Ectodermal cell (in vitro differentiated cells): ENCODE data around the gene NAV2.

ENCODE experiments used
- H3K27ac ChIP-seq: 2 replicates; pipeline ENCODE4 v1.7.0; 2013; ENCODE audit warnings: mild to moderate bottlenecking, low read depth, low read length; ENCODE audit not compliant: insufficient read depth, poor library complexity, severe bottlenecking
- H3K27me3 ChIP-seq: 2 replicates; pipeline ENCODE4 v1.7.0; 2013; ENCODE audit warnings: mild to moderate bottlenecking, low read length; ENCODE audit not compliant: insufficient read depth, control insufficient read depth, poor library complexity, severe bottlenecking
- H3K36me3 ChIP-seq: one replicate; pipeline ENCODE4 v1.7.0; 2013; ENCODE audit warnings: low read length; ENCODE audit not compliant: control insufficient read depth, insufficient read depth
- H3K4me1 ChIP-seq: one replicate; pipeline ENCODE4 v1.7.0; 2013; ENCODE audit warnings: low read length; ENCODE audit not compliant: control insufficient read depth, insufficient read depth
- H3K4me3 ChIP-seq: 2 replicates; pipeline ENCODE4 v1.7.0; 2013; ENCODE audit warnings: low read depth, low read length, control low read depth; ENCODE audit not compliant: insufficient read depth
- H3K9me3 ChIP-seq: 2 replicates; pipeline ENCODE4 v1.7.0; 2013; ENCODE audit warnings: mild to moderate bottlenecking, low read length, moderate library complexity; ENCODE audit not compliant: control insufficient read depth
- WGBS, 2 experiments: methylation state at CpG; one replicate each; pipeline ENCODE4 v1.1.7; 2013; ENCODE audit warnings: missing lambda C conversion rate in 2 of 2; 5-methylcytosine and 5-hydroxymethylcytosine counted together

NAV2 gene

DNA sequence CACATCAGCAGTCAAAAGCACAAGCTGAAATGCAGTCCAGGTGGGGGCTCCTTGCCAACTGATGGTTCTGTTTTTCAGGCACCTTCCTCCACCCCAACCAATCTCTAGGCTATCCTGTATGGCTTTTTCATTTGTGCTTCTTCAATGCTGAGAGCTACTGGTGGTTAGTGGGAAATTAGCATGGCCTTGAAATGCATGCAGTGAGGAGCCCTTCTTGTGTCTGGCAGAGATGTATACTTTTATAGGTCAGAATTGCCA lies 167.4 kb downstream of the NAV2 start:
- Histone ChIP-seq H3K27me3 (no peaks in the 10 kb centered on the region), H3K36me3 (peaks cover 4% of the 10 kb centered on the region), H3K9me3 (no peaks in the 10 kb centered on the region), H3K27ac (no peak overlapping the region), H3K4me3 (no peak overlapping the region), H3K4me1 (no peaks in the 10 kb centered on the region)

DNA sequence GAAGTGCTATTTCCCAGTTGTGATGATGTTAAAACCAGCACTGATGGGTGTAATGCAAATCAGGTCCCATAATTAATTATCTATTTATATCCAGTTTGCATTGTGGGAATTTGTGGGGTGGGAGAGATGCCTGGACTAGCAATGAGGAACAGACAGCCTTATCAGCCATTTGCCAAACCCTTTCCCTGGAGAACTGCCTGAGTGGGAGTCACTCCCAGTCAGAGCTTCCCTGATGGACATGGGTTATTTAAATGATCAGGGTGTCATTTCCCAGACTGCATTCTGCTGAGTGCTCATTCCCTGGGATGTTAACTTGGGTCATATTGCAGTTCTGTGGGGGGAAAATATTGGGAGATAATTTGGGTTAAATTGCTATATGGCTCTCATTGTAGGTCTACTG lies 168.5 kb downstream of the NAV2 start:
- Histone ChIP-seq H3K27ac (no peak overlapping the region), H3K27me3 (no peaks in the 10 kb centered on the region), H3K9me3 (no peaks in the 10 kb centered on the region)

DNA sequence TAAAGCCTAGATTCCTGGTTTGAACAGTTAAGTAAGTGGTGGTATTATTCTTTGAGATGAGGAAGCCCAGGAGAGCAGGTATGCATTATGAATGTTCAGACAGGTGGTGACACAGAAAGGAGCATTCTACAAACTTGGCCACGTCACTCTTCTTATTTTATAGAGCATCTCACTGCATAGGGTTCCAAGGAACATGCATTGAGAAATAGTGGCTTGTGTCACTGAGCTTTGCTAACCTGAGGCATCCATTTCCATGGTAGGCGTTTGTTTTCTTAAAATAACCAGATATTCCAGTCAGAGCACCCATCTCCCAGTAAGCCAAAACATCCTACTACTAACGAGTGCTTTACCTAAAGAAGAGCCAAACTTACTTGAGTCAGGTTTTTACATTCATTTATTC lies 169.7 kb downstream of the NAV2 start:
- 90 to 96% methylated on average over 3 of the region's 3 CpGs for WGBS, 2 experiments

More for the DNA sequence above, 168.5 kb downstream of the NAV2 start:
- Histone ChIP-seq H3K4me1 (peaks cover under 1% of the 10 kb centered on the region), H3K36me3 (peaks cover 4% of the 10 kb centered on the region), H3K4me3 (no peak overlapping the region)

DNA sequence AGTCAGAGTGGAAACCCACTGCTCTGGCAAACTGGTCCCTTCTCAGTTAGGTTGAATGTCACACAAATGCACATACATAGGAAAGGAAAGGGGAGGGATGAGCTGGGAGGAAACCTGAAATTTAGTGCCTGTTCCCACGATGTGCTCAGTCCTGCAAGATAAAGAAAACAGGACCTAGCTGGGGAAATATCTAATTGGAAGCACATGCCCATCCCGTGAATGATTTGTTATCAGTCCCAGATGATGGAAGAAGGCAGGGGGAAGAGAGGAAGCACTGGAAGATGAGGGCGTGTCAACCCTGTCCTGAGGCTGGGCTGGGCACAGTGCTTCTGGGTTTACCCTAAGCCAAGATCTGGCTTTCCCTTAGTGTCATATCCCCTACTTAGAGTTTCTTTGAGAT lies 173.9 kb downstream of the NAV2 start:
- WGBS, 2 experiments, result 83 to 86% methylated on average over 3 of the region's 3 CpGs
- Histone ChIP-seq H3K4me1 (peaks cover 18% of the 10 kb centered on the region), H3K27ac (no peak overlapping the region), H3K4me3 (no peak overlapping the region), H3K36me3 (no peaks in the 10 kb centered on the region), H3K27me3 (no peaks in the 10 kb centered on the region), H3K9me3 (no peaks in the 10 kb centered on the region)

More for the DNA sequence above, 169.7 kb downstream of the NAV2 start:
- H3K4me3 ChIP-seq, result no peak overlapping the region
- no peaks in the 10 kb centered on the region for H3K9me3 ChIP-seq
- H3K27me3 ChIP-seq, result no peaks in the 10 kb centered on the region
- peaks cover 4% of the 10 kb centered on the region for H3K36me3 ChIP-seq
- H3K27ac ChIP-seq, result no peak overlapping the region
- peaks cover 9% of the 10 kb centered on the region for H3K4me1 ChIP-seq

DNA sequence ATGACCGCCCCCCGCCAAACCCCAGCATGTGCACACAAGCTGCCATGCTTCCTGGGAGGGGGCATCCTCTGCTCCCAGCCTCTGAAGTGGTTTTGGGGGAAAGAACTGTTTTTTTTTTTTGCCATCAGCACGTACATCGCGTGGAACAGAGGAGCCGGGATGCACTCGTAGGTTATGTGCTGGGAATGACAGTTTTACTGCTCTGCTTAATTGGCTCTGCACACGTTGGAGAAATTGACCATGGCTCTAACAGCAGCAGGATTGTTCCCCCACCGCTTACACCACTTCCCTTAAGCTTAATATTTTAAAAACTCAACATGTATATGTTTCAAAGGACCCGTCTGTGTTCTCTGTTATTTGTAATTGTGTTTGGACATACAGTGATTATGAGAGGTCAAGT lies 175.2 kb downstream of the NAV2 start:
- Histone ChIP-seq H3K4me1 (peaks cover 18% of the 10 kb centered on the region), H3K27ac (no peak overlapping the region), H3K4me3 (no peak overlapping the region), H3K9me3 (no peaks in the 10 kb centered on the region), H3K36me3 (no peaks in the 10 kb centered on the region), H3K27me3 (no peaks in the 10 kb centered on the region)
- 95 to 98% methylated on average over 10 of the region's 10 CpGs for WGBS, 2 experiments

DNA sequence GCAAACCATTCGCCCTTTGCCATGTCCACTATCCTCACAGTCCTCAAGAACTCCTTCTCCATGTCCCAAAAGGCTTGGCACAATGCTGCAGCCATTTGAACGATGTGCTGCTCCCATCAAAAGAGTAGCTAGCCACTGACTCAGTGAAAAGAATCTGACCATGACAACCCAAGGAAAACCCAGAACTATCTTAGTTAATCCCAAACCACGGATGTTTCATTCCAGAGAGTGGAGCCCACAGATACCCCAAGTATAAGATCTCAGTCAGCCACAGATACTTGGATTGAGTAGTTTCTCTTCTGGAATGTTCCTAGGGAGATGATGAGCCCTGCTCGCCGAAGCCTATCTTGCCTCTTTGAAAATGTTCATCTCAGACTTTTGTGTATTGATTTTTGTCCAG lies 176.9 kb downstream of the NAV2 start:
- H3K27me3 ChIP-seq, result no peaks in the 10 kb centered on the region
- no peaks in the 10 kb centered on the region for H3K9me3 ChIP-seq
- no peak overlapping the region for H3K4me3 ChIP-seq
- no peak overlapping the region for H3K27ac ChIP-seq
- WGBS, 2 experiments, result 91 to 98% methylated on average over 5 of the region's 5 CpGs
- H3K36me3 ChIP-seq, result peaks cover 3% of the 10 kb centered on the region
- H3K4me1 ChIP-seq, result peaks cover 18% of the 10 kb centered on the region

DNA sequence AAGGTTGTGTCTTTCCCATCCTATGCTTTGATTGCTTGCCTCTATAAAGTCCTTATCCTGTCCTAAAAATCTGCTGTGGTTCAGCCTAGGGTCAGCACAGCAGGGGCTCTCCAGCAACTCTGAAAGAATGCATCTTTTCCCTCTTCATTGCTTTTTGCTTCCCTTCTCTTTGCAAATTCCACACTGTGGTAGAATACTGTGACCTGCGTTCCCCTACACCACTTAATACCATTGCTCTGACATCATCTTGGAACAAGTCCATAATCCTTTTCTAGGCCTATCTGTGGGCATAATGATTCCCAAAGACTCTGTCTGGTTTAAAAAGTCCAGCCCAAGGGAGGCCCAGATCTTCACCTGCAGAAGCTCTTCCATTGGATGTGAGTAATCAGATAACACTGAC lies 177.7 kb downstream of the NAV2 start:
- H3K36me3 ChIP-seq, result peaks cover 3% of the 10 kb centered on the region
- no peaks in the 10 kb centered on the region for H3K27me3 ChIP-seq
- 49 to 52% methylated on average over 1 of the region's 1 CpG for WGBS, 2 experiments
- H3K4me3 ChIP-seq, result no peak overlapping the region
- no peaks in the 10 kb centered on the region for H3K9me3 ChIP-seq
- H3K4me1 ChIP-seq, result peaks cover 18% of the 10 kb centered on the region
- no peak overlapping the region for H3K27ac ChIP-seq

DNA sequence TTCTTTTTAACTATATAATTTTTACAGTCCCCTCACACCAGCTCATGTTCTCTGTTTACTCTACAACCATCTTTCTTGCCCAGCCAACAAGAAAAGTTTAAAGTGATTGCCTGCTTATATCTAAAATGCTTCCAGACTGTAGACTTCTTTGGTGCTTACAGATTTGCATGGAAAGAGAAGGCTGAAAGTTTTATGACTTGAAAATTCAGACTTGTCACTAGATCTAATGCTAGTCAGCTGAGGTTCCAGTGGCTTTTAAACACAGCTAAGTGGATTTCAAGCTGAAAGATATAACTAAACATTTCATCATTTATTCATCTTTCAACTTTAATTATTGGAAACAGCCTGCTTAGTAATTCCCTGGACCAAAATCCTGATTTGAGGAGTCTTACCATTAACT lies 178.4 kb downstream of the NAV2 start:
- H3K36me3 ChIP-seq, result peaks cover 3% of the 10 kb centered on the region
- H3K27ac ChIP-seq, result no peak overlapping the region
- H3K4me1 ChIP-seq, result peaks cover 18% of the 10 kb centered on the region
- no peaks in the 10 kb centered on the region for H3K9me3 ChIP-seq
- H3K27me3 ChIP-seq, result no peaks in the 10 kb centered on the region
- H3K4me3 ChIP-seq, result no peak overlapping the region

DNA sequence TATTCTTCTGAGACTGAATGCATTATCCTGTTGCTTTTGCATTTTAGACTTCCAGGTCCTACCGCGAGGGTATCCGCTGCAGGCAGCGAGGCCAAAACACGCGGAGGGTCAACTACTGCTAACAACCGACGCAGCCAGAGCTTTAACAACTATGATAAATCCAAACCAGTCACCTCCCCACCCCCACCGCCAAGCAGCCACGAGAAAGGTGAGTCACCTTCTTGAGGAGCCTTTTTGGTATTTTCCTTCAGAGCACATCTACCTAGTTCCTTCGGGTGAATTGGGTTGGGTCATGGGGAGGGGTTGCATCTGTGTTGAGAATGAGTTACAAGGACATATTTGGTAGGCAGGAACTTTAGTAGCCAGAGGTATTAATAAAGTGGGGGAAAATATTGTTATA lies 179.8 kb downstream of the NAV2 start:
- H3K9me3 ChIP-seq, result no peaks in the 10 kb centered on the region
- H3K4me3 ChIP-seq, result no peak overlapping the region
- peaks cover 3% of the 10 kb centered on the region for H3K36me3 ChIP-seq
- no peaks in the 10 kb centered on the region for H3K27me3 ChIP-seq
- peaks cover 9% of the 10 kb centered on the region for H3K4me1 ChIP-seq
- WGBS, 2 experiments, result 98% methylated on average over 11 of the region's 11 CpGs
- no peak overlapping the region for H3K27ac ChIP-seq

DNA sequence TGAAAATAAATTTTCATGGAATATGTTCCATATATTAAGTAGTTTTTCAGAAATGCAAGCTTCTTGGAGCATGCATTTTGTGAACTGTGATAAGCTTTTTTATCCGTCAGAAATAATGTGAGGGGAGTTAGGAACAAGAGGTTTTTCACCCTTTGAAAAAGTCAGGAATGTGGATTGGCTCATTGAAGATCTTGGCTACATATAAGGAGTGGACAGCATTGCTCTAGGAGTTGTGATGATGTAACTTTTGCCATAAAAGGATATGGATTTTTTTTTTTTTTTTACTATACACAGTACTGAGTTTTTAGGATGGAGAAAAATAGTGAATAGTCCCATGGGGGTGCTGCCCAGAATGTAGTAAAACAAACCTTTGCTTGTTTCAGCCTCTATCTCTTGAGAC lies 180.2 kb downstream of the NAV2 start:
- Histone ChIP-seq H3K27ac (no peak overlapping the region), H3K36me3 (peaks cover 3% of the 10 kb centered on the region), H3K27me3 (no peaks in the 10 kb centered on the region), H3K4me1 (peaks cover 9% of the 10 kb centered on the region), H3K9me3 (no peaks in the 10 kb centered on the region), H3K4me3 (no peak overlapping the region)
- 97 to 100% methylated on average over 1 of the region's 1 CpG for WGBS, 2 experiments

DNA sequence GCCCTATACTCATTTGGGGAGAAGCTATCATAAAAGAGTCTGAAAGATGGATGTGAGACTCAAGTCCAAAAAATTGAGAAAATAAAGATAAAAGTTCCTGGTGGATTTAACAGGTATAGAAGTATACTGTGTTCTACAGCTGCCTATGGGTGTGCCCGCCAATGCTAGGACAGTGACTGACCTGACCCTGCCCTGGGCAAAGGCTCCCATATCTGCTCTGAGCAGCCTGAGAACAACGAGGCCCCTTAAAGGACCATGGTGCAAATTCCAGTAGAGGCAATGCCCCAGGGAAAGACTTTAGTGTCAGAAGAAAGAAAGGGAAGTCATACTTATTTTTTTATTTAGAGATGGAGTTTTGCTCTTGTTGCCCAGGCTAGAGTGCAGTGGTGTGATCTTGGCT lies 181.8 kb downstream of the NAV2 start:
- Histone ChIP-seq H3K36me3 (peaks cover 3% of the 10 kb centered on the region), H3K27ac (no peak overlapping the region), H3K4me3 (no peak overlapping the region), H3K27me3 (no peaks in the 10 kb centered on the region), H3K9me3 (no peaks in the 10 kb centered on the region), H3K4me1 (peaks cover 9% of the 10 kb centered on the region)
- 95 to 97% methylated on average over 2 of the region's 2 CpGs for WGBS, 2 experiments
